ENCODE measurements around the gene WASL.

DNA sequence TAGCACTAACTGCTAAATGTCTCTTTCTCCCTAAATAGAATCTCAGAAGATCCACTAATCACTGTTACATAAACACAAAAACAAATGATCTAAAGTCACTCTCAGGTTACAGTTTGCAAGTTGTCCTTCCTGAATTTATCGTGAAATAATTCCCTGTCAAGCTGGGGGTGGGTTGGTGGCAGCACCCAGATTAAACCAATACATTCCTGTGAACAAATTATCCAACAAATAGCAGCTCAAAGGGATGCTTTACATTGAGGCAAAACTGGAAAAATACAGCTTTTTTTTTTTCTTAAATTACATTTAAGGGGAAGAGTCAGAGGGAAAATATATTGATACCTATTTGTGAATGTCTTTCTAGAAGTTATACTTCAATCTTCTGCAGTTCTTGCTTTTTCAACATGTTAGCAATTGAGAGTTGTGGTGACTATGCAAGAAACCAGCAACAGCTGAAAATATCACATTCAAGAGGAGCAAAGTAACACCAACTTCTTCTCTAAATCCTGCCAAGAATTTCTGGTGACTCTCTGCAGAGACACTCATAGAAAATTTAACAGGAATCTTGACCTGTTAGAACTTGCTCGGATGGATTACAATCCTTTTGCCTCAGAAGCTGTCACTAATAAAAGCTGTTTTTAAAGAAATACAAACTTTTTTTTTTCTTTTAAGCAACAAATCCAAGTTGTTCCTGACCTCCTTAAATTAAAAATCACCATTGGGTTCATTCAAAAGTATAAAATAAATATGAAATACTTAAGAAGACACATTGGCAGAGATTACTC is 74.2 kb downstream of the WASL start:
- TF ChIP-seq CTCF (conservative IDR thresholded peaks at IDR 0.05; ENCODE audit: low read length) (no peak), EZH2phosphoT487 (IDR thresholded peaks at IDR 0.05; ENCODE audit: borderline replicate concordance, low read depth, low read length) (no peak)
